GM18868 (cell line): ENCODE measurements around the gene LMOD1.
"Not testable (repeated sequence)": the region's sequence is repeated elsewhere in the genome, so short reads cannot be mapped to it uniquely, and the experiment has no call there.

Experiments used
- ATAC-seq: cut with Tn5 transposase; IDR thresholded peaks from one replicate; pipeline ENCODE4 v1.9.1; 2021; ENCODE audit warnings: mild to moderate bottlenecking, moderate library complexity; ENCODE audit not compliant: unreplicated experiment

The LMOD1 gene

DNA sequence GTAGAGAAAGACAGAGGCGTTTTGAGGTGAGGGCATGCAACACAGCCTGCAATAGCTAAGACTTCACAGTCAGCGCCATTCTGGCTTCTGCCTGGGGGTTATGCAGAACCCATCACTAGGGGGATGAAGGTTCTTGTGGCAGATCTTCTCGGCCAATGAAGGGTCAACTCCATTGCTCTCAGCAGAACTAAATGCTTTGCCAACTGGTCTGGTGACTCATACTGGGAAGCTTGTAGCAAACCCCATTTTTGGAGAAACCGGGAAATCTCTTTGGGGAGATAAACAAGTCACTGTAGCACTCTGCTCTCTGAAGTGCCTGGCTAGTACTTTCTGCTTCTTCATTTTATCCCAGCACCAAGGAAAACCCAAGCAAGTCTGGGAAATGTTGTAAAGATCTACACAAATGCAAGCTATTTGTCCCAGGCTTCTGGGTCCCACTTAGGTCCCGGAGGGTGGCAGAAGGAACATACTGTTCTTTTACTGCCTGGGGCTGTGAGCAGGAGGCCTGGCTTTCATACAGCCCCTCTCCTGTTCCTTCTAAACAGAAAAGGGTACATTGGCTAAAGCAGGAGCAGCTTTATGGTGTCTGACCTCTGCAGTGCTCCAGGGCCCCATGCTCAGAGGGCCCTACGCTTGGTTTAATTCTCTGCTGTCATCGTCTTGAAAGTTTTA lies 28.9 kb downstream of the LMOD1 start:
- ATAC-seq: no peak

DNA sequence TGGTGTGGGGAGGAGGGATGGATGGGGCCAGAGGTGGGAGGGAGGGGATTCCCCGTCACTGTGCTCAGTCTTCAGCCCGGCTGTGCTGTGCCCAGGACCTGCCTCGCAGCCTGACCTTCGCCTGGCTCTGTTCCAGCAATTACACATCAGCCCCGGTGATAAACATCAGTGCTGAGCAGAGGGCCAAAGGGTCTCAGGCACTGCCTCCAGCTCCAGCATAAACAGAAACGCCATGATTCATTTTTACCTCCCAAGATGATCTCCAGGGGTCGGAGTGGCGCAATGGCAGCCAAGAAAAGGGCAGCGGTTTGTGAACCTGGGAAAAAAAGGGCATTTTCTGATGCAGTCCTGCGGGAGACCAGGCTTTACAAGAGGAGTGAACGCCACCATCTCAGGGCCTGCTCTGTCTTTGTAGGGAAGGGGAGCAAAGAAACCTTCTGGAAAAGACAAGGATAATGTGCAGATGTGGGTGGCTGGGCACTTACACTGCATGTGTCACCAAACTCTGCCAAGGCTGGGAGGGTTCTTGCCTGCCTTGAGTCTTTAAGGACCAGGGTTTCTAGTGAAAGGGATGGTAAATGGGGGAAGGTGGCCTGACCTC lies 29.6 kb downstream of the LMOD1 start:
- ATAC-seq: no peak

DNA sequence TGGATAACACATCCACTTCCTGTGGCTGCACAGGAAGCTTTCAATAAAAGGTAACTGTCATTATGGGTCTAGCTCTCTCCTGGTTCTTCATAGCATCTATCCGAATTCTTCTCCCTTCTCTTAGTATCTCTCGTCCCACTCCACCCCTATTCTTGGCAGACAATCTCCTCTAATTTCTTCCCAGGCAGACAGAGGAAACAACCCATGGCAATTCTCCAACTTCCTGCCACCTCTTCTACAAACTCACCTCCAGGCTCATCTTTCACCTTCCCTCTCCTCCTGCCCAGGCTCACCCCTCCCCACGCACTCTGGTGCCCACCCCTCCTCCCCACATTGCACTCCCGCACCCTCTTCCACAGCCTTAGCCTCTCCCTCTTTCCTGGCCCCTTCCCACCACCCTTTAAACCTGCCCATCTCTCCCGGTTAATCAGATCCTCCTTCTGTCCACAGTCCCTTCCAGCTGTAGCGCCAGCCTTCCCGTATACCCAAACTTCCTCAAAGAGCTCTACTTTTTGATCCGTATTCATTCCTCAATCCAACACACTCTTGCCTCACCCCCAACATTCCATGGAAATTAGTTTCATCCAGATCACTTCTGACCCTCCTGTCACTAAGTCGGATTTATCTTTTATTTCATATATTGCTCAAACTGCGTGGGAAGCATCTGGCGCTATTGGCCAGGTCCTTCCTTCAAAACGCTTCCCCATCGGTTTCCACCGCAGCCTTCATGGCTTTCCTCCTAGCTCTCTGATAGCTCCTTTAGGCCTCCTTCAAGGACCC lies 31.7 kb downstream of the LMOD1 start:
- no peak for ATAC-seq

DNA sequence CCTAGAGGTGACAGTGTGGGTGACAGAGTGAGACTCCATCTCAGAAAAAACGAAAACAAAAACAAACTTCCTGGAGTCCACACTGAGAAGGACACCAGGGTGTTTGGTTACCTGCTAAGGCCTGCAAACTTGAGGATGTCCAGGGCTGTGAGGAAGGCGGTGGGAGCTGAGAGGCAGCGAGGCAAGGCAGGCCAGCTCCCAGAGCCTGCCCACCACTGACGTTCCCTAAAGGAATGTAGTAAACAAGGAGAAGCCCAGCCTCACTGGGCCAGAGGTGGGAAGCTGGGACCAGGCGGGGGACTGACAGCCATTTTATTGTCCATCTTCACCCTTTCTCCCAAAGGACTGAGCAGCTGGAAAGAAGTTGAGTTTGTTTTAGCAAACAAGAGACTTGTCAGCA lies 33.5 kb downstream of the LMOD1 start:
- ATAC-seq: no peak

DNA sequence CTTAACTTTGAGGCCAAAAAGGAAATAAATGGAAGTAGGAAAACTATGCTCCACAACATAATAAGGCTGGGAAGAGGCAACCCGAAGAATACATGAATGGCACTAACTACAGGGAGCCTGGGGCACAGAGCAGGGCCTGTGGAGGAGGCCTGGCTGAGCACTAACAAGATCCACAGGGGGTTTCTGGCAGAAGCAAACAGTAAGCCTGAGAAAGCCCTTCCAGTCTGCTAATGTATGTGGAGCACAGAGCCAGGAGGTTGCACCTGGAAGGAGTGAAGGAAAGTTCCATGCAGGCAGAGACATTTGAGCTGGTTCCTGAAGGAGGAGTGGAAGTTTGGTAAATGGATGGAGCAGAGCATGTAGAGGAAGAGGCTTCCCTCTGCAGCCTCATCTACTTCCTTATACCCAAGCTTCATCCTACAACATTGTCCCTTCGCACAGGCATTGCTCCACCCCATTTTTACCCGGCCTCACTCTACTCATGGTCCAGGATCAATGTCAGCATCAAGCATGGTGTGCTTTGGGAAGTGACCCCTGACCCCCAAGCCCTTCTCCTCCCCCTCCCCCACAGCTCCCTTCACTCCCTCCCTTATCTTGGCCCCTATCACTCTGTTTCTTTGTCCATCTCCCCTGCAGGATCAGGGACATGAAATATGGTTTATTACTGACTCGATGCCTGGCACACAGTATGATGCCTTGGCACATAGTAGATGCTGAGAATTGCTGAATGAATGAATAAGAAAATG lies 34.3 kb downstream of the LMOD1 start:
- ATAC-seq: no peak

DNA sequence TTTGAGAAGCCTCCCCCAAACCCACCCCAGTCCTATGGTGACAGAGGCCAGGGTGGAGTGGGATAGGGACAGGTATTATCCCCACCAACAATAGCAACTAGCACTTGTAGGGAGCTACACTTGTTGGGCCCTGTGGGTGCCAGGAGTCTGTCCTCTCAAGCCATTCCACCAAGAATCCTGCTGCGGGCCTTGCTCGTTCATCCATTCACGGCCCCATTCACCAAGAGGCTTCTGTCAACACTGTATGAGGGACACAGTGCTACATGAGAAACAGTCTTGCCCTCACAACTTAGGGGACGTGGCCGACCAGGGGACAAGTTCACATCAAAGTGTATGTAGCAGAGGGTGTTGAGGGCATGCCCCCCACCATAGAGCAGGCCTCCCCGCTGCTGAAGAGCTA lies 38.7 kb downstream of the LMOD1 start:
- no peak for ATAC-seq

DNA sequence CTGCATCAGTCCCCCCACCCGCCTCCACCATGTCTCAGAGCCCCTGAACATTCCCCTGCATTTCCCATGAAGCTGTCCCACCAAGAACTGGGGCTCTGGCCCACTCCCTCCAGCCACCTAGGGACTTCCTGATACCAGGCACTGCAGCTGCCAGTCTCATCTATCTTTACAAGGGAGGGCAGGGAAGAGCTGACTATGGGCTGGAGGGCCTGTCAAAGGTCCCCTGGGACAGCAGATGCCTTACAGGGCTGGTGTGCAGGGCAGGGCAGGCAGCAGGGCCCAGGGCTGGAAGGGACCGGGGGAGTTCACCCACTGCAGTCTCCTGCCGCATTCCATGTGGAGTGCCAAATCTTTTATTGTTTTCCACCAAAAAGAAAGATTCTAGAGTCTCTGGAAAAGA lies 40.0 kb downstream of the LMOD1 start:
- ATAC-seq: no peak

DNA sequence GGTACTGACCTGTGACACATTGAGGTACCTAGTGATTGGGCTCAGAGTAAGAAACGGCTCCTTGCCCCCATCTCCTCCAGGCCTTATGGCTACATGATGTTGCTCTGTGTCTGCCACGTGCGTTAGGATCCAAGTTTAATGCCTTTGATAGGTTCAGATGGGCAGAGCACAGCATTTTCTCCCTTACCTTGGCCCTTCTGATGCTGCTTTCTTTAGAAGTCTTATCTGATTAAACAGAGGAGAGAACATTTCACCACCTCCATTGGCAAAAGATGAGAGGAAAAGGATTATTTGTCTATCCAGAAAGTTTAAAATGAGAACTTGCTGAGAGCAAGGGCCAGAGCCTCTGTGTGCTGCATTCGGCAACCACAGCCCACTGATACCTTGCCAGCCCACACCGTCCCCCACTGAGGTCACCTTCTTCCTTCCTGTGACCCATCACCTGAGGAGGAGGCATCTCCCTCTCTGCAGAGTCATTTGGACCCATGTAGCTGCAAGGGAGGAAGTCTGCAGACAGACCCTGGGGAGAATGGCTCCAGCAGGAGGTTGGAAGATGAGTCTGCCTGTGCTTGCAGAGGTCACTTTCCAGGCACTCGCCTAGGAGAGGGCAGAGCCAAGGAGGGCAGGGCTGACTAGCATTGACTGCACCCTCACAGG lies 41.0 kb downstream of the LMOD1 start:
- no peak for ATAC-seq

DNA sequence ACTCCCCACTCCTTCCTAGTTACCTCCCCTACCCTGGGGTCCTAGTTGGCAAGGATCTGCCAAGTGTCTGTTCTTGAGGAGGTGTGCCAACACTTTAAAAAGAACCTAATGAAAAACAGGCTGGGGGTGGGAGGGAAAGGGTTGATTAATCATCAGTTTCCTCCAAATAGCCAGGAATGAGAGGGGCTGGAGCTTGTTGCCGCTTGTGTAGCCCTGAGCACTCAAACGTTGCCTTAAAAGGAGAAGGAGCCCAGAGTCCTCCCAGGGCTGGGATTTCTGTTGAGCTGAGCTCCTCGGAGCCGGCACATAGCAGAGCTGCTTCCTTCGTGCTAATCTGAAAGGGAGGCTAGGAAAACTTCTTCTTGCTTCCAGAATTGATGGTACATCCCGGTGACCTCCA lies 41.8 kb downstream of the LMOD1 start:
- no peak for ATAC-seq

DNA sequence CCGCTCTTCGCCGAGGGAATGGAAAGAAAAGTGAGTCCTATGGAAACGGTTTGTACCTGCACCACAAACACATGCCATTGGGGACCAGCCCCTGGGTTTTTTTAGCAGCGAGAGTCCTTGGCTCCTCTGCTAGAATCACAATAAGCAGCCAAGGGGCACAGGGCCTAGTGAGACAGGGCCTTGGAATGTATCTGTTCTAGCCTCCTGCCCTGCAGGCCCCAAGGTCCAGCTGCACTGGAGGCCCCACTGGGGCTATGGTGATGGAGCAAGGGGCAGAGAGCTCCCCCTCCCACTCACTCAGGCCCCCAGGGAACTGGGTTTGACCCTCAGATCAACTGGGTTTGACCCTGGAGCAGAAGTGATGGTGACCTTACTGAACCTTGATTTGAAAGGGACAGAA lies 43.2 kb downstream of the LMOD1 start:
- no peak for ATAC-seq

DNA sequence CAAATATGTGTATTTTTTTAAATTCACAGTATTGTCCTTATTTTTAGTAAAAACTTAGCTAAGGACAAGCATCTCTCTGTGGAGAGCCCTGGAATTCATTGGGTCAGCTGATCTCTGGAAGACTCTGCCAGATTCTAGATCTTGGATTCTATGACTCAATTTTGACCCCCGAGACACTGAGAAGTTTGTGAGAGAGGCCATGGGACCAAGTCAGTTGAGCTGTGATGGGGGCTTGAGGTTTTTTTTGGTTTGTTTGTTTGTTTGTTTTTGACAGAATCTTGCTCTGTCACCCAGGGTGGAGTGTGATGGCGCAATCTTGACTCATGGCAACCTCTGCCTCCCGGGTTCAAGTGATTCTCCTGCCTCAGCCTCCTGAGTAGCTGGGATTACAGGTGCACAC lies 44.1 kb downstream of the LMOD1 start:
- no peak for ATAC-seq

DNA sequence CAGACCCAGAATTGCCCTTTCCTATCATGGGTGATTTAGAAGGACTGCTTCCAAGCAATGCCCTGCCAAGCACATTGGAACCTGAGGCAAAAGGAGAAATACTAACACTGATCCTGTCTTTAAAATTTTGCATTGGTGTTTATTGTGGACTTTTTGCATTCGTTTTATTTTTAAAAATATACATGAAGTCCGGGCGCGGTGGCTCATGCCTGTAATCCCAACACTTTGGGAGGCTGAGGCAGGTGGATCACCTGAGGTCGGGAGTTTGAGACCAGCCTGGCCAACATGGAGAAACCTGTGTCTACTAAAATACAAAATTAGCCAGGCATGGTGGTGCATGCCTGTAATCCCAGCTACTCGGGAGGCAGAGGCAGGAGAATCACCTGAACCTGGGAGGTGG lies 45.3 kb downstream of the LMOD1 start:
- not testable (repeated sequence) for ATAC-seq

DNA sequence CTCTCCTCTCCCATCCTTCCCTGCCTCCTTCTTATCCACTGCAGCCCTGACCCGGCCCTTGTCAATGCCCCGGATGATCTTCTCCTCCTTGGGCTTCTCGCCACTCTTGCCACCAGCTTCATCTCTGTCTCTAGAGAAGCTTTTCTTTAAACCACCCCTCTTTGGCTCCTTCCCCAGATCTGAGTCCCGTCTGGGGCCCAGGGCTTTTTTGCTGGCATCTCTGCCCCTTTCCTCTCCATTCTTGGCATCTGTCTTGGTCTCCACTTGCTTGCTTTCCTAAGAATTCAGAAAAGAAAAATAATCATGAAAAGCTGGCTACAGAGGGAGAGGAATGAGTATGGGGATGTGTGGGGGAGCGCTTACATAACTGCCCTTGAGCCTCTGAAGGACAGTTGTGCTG lies 45.9 kb downstream of the LMOD1 start:
- ATAC-seq: no peak

DNA sequence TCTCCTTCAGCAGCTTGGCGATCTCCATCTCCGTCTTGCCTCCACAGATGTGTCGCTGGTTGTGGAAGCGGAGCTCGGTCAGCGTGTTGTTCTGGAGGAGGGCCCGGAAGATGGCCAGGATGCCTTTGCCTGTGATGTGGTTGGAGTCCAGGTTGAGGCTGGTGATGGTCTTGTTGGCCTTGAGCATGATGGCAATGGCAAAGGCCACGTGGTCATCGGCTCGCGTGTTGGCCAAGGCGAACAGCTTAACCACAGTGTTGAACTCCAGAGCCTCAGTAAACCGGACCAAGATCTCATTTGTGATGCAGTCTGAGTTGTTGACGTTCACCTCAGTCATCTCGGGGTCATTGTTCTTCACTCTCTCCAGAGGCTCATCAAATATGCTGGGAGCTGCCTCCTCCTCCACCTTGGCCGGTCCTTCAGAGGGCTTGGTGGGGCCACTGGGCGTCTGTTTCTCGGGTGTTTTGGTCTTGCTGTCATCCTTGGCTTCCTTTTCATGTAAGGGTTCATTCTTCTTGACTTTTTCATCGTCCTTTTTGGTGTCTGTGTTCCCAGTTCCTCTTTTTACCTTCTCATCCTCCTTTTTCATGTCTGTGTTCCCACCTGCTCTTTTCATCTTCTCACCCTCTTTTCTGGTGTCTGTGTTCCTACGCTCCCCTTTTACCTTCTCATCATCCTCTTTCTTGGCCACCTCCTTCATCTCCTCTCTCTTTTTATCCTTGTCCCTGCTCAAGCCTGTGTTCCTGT lies 46.5 kb downstream of the LMOD1 start:
- no peak for ATAC-seq

DNA sequence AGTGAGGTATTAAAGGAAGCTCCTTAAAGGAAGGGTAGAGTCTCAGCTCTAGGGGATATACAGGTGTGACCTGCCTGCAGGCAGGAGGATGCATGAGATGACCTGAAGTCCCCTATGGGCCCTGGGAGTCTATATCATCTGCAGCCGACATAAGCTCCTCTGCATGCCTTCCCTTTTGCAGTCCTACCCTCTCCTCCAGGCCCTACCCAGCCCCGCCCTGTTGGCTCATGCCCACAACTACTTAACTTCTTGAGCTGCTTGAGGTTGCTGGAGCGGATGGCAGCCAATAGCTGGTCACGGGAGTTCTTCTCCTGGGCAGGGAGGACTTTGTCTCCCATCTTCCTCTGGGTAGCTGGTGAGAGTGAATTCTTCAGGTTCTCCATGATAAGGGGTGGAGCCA lies 47.4 kb downstream of the LMOD1 start:
- ATAC-seq: no peak

DNA sequence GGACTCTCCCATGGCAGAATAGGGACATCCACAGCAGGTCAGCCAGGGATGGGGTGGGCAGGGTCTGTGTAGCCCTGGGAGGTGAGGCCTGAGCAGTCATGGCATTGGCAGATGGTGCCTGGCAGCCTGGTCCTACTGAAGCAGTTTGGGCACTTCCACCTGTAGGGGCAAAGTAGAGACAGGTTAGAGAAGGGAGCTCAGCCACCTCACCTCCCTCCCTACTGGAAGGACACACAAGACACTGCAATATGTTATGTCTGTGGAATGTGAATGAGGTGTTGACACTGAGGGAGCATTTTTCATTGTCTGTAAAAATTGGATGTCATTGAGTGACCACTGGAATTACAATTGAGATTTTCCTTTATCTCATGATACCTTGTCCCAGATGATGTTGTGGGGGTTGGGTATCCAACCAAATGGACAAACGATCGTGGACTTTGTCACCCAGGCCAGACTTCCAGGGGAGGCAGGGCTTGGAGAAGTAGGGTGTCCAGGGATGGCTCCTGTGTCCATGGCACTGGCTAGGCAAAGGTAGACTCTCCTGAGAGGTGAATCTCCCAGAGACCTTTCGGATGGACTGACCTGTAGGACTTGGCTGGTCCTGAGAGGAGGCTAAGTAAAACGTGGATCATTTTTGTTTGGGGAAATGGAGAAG lies 48.0 kb downstream of the LMOD1 start:
- no peak for ATAC-seq

DNA sequence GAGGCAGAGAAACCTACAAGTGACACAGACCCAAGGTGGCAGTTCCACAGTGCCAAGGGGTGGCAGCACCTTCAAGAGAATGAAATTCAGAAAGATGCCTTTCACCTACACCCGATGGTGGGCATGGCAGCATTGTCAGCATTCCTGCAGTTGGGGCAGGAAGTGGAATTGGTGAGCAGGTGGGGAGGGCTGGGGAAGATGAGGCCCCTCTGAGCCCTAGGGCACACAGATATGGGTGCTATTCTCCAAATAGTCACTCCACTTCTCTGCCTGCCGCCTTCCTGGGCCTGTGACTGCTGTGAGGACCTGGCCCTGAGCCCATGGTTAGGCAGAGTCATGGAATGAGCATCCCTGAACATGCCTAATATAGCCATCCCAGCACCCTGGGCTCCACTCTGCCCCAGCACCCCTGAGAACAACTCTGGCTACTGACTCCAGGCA lies 49.4 kb downstream of the LMOD1 start:
- no peak for ATAC-seq

DNA sequence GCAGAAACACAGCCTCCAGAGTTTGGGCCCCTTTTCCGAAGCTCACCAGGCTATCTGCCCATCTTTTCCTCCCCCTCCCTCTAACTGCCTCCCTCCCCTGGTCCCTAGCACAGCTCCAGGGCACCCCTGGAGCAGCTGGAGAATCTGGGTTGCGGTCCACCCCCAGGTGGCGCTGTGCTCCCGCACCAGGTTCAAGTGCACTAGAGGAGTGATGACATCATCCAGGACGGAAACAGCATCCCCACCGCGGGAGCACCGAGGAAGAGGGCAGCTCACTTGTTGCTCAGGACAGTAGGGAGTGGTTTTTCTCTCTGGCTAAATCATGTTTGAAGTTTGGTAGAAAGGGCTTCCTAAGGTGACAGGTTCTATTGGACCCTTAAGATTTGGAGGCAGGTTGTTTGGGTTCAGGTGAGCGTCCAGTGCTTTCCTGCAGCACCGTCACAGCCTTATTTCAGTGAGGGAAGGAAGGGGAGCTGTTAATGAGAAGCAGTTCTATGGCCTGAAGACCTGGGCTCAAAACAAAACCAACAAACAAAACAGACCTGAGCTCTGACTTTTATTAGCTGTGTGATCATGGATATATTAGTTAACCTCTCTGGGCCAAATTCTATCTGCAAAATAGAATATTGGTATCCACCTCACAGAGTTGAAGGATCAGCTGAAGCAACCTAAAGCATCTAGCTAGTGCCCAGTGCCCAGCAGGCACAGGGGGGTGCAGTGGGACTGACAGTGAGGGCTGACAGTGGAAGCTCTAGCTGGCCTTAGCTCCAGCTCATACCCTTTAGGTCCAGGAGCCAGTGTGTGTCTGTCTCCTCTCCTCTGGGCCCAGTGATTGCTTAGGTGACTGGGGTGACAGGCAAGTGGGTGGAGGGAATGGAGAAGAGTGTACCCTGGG lies 50.2 kb downstream of the LMOD1 start:
- ATAC-seq: peak; percentile 82
